ENCODE results near the gene BPGM.

- TF ChIP-seq EP300 (IDR thresholded peaks at IDR 0.05): no peak
- TF ChIP-seq CTCF (IDR thresholded peaks at IDR 0.05): no peak
- no peak for TF ChIP-seq POLR2A (IDR thresholded peaks at IDR 0.05)
Observed at GRCh38 chr7:134657526-134657925, 10.9 kb downstream of the BPGM start.
